HG03064 (cell line): ENCODE data around the gene DPH6.
"Not testable (repeated sequence)": the region's sequence is repeated elsewhere in the genome, so short reads cannot be mapped to it uniquely, and the experiment has no call there.

Source experiments
- ATAC-seq: cut with Tn5 transposase; IDR thresholded peaks from one replicate; pipeline ENCODE4 v1.9.1; 2021; ENCODE audit warnings: low read depth; ENCODE audit not compliant: unreplicated experiment

The DPH6 gene

GRCh38 chr15:35442742-35443141, 103.2 kb downstream of the DPH6 start:
- ATAC-seq = no peak

GRCh38 chr15:35441279-35441678, 104.7 kb downstream of the DPH6 start:
- ATAC-seq = not testable (repeated sequence)

DNA sequence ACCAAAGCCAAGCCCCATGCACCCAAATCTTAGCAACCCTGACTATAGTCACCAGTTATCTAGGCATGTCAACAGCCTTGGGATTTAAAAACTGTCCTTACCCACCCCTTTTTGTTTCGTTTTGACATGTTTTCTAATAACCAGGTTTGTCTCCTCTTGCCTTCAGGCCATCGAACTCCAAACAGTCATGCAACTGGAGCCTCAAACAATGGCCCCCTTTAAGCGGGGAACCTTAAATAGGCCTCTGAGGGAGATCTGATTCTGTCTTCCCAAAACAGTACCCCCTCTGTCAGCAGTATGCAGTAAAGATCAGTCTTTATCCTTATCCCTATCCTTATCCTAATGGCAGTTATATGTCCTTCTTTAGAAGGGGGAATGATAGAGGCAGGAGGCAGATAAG, 105.7 kb downstream of the DPH6 start:
- ATAC-seq = no peak

- ATAC-seq = no peak
Observed at GRCh38 chr15:35439291-35439690, 106.7 kb downstream of the DPH6 start.

DNA sequence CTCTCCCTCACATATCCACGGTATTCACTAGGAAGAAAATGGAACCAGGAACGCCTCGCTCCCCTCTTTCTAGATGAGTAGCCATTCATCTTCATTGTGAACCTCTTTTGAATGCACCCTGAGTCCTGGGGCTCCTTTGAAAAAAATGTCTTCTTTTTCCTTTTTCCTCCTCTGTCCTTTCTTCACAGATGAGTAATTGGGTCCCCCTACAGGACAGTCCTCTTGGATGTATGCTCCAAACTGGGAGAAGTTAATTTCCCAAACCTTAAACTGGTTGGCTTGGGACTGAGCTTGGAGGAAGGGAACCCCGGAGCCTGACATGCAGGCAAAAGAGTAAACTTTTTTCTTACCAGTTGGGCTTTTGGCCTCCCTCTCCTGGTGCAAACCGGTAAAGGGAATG, 108.8 kb downstream of the DPH6 start:
- ATAC-seq = no peak

DNA sequence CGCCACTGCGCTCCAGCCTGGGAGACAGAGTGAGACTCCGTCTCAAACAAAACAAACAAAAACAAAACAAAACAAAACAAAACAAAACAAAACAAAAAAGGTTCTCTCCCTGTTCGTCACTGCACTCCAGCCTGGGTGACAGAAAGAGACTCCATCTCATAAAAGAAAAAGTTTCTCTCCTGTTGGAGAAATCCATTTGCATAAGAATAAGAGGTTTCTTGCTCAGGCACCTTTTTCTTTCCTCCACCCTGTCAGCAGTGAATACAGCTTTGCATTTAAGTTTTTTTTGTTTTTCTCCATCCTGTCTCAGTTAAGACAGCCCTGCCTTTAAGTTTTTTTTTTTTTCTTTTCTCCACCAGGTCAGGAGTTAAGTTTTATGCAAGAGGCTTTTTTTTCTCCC, 109.5 kb downstream of the DPH6 start:
- no peak for ATAC-seq

DNA sequence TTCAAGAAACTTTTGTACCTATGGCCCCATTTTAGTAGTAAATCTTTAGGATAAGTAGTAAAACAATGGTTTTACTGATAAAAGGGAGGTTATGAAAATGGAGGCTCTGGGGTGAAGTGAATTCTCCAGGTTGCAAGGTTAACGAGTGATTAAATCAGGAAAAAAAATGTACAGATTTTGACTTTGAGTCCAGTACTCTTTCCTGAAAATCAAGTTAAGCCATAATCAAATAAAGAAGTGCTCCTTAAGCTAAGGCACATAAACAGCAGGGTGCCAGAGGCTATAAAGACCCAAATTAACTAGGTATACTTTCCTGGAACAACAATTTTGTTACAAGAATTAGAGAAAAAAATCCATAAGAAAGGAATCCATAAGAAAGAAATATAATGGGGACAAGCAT, 114.7 kb downstream of the DPH6 start:
- no peak for ATAC-seq

DNA sequence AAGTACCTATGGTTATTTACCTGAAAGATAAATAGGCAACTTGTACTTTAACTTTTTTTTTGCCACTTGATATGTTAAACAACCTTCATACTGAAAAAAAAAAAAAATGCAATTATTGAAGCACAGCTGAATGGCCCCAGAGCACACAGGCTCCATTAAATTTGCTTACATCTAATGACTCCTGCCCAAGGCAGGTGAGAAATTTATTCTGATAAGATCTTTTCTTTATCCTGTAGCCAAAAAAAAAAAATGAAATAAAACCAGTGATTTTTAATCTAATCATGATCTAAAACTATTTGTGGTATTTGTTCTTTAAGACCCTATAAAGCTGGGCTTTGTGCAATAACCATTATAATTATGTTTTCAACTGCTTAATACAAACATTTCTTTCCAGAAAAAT, 115.7 kb downstream of the DPH6 start:
- ATAC-seq = no peak

DNA sequence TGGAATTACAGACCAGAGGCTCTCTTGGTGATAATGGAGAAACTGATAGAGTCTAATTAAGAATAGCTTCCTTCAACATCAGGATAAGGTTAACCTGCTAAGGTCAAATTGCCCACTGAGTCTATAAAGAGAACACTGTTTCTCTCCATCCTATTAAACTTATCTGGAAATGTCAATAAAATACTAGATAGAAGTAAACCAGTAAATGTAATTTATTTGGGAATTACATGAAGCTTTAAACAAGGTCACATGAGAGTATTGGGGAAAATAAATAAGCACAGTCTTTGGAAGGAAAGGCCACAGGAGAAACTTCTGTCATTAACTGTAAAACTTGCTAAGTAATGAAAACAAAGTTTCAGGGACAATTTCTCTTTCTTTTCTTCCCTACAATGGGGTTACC, 118.5 kb downstream of the DPH6 start:
- ATAC-seq = no peak

DNA sequence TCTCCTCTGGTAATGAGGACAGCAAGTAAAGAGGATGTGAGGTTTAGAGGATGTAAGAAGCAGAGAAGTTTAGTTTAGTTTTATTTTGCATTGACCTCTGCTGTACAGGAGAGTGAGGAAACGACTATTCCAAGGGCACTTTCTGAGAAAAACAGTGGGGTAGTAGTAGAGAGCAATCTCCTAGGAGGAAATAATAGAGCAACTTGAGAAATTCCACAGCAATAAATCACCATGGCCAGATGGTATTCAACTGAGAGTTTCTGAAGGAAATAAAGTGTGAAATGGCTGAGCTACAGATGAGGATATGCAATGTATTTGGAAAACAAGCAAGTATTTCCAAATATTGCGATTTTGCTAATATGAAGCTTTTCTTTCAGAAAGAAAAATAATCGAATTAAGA, 118.9 kb downstream of the DPH6 start:
- ATAC-seq = no peak

- no peak for ATAC-seq
Observed at GRCh38 chr15:35410775-35411174, 135.2 kb downstream of the DPH6 start.

DNA sequence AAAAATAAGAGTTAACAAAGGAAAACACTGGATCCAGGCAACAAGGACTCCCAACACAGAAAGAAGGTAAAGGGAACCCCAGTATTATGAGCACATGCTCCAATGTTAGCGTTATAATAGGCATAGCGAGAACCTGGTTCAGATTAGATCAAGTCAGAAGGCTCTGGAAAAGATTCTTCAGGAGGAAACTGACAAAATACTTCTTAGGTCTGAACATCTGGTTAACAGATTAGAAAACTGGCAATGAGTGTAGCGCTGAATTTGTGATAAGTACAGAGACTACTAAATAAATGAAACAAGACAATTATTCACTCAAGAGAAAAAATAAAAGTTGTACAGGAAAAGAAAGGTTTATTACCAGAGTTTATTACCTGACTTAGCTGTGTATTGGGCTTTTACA, 146.1 kb downstream of the DPH6 start:
- no peak for ATAC-seq

DNA sequence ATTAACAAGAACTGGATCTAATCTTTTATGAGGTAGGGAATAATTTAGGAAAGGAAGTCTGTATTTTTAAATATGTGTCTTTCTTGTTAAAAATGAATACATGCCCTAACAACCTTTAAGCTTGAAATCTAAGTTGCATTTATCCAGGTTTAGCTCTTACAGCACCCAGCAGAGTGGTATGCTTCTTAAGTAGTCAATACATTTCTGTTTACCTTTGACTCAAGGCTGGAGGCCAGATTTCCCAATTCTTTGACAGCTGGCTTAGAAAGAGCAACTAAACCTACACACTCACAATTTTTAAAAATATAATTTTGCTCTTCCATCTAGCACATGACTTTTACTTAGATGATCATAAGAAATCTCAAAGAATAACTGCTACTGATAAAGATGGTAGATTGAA, 148.9 kb downstream of the DPH6 start:
- ATAC-seq = no peak

DNA sequence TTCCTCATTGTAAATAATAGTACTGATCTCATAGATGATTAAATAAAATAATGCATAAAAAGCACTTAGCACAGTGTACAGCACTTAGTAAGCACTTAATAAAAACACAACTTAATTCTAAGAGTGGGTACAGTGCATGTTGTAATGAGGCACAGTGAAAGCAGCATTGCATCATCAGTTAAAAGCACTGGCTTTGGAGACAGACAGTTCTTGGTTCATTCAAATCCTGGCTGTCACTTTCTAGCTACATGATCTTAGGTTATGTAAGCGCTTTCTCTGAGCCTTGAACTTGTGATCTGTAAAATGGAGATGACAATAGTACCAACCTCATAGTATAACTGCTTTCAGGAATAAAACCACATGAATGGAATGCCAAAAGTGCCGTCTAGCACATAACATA, 151.5 kb downstream of the DPH6 start:
- no peak for ATAC-seq

GRCh38 chr15:35393398-35393797, 152.6 kb downstream of the DPH6 start:
- ATAC-seq = no peak

DNA sequence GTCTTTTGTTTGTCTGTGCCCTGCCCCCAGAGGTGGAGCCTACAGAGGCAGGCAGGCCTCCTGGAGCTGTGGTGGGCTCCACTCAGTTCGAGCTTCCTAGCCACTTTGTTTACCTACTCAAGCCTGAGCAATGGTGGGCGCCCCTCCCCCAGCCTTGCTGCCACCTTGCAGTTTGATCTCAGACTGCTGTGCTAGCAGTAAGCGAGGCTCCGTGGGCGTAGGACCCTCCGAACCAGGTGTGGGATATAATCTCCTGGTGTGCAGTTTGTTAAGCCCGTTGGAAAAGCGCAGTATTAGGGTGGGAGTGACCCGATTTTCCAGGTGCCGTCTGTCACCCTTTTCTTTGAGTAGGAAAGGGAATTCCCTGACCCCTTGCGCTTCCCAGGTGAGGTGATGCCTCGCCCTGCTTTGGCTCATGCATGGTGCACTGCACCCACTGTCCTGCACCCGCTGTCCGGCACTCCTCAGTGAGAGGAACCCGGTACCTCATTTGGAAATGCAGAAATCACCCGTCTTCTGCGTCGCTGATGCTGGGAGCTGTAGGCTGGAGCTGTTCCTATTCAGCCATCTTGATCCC, 154.5 kb downstream of the DPH6 start:
- ATAC-seq = not testable (repeated sequence)

DNA sequence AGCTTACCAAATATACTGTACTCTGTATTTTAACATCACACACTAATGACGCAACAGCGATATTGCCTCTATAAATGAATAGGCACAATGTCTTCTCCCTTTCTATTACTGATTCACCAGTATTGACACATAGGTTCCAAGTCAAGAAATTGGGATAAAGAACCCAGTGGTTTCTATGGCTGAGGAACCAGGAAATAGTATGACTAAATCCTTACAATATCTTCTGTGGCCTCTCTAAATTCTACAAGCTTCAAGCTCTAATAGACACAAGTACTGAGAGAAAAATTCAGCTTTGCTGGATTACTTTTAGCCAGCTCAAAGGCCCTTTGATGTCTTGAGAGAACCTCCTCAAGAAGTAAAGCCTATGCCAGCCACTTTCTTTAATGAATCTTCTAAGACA, 162.5 kb downstream of the DPH6 start:
- no peak for ATAC-seq

DNA sequence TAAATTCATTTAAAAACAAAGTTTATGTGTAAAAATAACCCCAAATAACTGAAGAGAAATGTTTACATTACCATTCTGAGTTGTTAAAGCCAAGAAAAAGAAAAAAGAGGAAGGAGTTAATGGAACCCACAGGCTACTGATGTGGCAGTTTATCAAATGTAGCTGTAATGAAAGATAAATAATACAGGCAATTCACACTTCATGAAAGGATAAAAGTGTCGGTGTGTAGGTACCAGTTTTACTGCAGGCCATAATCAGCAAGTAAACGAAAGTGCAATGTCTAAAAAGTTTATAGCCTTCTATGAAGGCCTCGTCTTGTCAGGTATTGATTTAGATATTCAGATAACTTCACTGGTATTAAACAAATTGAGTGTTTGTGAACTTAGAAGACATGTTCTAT, 164.6 kb downstream of the DPH6 start:
- no peak for ATAC-seq

DNA sequence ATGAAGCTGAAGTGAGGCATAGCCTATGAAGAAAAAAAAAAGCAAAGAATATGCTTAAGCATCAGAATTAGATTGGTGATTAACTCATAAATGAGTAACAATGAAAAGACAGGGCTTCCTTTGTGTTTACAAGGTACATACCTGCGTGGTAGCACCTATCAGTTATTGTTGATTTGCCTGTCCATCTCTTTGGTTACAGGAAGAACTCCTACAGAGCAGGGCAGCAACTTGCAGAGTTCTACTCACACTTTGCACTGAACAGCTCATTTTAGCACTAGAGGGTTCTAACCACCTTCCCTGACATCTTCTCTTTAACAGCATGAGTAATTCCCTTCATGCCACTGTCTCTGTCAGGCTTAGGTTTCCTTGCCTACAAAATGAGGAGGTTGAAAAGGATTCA, 166.0 kb downstream of the DPH6 start:
- ATAC-seq = no peak

DNA sequence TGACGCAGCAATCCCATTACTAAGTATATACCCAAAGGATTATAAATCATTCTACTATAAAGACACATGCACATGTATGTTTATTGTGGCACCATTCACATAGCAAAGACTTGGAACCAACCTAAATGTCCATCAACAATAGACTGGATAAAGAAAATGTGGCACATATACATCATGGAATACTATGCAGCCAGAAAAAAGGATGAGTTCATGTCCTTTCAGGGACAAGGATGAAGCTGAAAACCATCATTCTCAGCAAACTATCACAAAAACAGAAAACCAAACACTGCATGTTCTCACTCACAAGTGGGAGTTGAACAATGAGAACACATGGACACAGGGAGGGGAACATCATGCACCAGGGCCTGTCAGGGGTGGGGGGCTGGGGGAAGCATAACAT, 167.5 kb downstream of the DPH6 start:
- ATAC-seq = not testable (repeated sequence)

DNA sequence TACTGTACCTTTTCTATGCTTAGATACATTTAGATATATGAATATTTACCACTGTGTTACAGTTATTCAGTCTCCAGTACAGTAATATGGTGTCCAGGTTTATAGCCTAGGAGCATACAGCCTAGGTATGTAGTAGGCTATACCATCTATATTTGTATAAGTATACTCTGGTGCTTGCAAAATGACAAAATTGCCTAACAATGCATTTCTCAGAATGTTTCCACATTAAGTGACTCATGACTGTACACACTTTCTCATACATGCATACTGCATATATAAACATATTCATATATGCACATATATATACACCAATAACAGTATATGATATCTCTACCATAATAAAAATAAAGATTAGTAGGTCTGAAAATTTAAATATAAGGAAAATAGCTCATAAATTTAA, 169.3 kb downstream of the DPH6 start:
- ATAC-seq = no peak

DNA sequence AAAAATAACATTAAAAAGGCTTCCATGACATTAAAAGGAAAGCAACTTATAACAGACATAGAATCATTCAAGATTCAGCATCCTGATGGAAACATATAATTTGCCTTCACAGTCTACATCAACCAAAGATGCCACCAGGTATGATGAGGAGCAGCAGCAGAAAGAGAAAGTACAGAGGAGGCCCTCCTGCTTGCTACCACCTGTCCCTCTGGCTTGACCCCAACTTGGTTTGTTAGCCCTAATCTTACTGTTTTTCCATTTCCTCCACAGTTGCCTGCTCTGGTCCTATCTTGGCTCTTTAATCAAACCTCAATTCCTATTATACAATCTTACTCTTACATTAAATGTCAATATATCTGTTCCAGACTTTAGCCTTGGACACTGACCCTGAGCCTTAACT, 171.3 kb downstream of the DPH6 start:
- no peak for ATAC-seq

DNA sequence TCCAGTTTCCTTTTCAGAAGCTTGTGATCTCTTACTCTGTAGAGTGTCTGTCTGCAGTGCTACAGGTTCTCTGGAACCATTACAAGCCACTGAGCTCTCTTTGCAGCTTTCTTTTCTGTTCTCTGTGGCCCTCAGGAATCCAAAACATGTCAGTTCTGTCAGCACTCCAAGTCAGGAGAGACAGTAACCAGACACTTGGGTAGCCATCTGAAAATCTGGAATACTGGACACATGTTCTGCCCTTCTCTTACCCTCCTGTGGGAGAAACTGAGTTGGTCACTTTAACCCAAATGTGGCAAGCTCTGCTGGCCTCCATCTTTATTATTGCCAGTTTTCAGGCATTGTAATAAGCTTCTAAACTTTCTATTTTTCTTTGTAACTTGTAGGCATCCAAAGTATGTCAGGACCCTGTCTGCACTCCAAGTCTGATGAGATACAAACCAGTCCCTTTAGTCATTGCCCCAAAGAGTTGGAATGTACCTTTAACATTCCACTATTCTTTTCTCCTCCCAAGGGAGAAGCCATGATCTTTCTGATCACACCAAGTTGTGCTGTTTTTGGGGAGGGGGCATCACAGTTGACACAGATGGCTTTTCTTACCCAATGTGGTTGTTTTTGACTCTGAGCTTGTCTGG, 183.7 kb downstream of the DPH6 start:
- ATAC-seq = no peak
